AG04449 (cell line): ENCODE measurements around the gene ERICH6B.

ENCODE experiments used
- CTCF ChIA-PET: fragments of 350-600 bp; formaldehyde crosslinking; extraction: SDS; loops from one replicate; lab custom pipeline; 2021; ENCODE audit warnings: antibody characterized with exemption; lab: Yijun Ruan, JAX
- POLR2A ChIA-PET: fragments of 400-600, 350-600 bp; formaldehyde crosslinking; extraction: SDS; loops from one replicate; lab custom pipeline; 2020; ENCODE audit warnings: antibody characterized with exemption, inconsistent platforms; lab: Yijun Ruan, JAX
- DNase-seq: peaks from one replicate; pipeline ENCODE4 v3.0.0-alpha.2; 2010; ENCODE audit warnings: low read depth, low spot score
- H3K4me3 ChIP-seq: 2 replicates; pipeline ENCODE4 v1.5.1; 2011; ENCODE audit warnings: low read depth, mild to moderate bottlenecking, control low read depth, low read length
- CTCF ChIP-seq: IDR thresholded peaks from one replicate; pipeline ENCODE4 v1.5.1; 2011; ENCODE audit warnings: mild to moderate bottlenecking, moderate library complexity, low read length, control low read depth, inconsistent platforms; ENCODE audit not compliant: insufficient read depth; ENCODE audit errors: missing control alignments

The ERICH6B gene

DNA sequence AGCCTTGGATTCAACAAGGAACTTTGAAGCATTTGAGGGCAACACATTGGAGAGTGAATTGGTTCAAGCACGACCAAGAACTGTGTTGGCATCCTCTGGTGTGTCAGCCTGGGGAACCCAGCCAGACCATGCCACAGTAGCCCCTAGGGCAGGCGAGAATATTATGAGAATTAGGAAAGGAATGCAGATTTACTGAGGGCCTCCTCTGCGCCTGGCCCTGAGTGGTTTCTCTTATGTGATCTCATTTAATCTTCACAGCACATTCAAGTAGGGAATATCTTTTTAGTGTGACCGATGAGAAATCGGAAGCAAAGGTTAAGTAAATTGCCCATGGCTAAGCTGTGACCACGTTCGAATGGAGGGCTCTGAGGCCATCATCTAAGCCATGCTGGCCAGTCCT is 15.3 kb upstream of the ERICH6B start:
- H3K4me3 ChIP-seq = no peak overlapping the region
- POLR2A ChIA-PET = no interaction called here
- TF ChIP-seq CTCF = no peak
- CTCF ChIA-PET = interaction anchor here (1.6 kb wide), 1 partner anchor 8 kb away, joined by 4 read pairs; no protein-coding TSS in a partner anchor
- no peak for DNase-seq

GRCh38 chr13:45629940-45630339 is 14.4 kb upstream of the ERICH6B start:
- TF ChIP-seq CTCF = no peak
- CTCF ChIA-PET = interaction anchor here (0.8 to 1.2 kb wide), 2 partner anchors 89 to 496 kb away, joined by 3 to 4 read pairs; no protein-coding TSS in a partner anchor
- no peak overlapping the region for H3K4me3 ChIP-seq
- POLR2A ChIA-PET = no interaction called here
- DNase-seq = no peak

DNA sequence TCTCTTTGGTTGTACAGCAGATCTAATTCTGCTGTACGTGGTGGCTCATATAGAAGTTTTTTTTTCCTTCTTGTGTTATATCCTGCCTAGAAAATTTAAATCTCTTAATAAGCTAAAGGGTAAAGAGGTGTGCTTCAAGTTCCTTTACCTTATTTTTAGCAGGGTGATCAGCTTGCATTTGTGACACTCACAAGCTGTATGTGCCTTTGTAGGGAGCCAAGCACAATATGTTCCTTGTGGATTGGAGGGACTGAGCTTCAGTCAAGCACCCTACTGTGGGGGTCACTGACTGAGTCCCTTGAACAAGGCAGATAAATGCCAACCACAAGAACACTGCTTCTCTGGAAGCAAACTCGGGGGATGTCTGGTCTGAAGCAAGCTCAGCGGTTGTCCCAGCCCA is 12.6 kb upstream of the ERICH6B start:
- no peak for TF ChIP-seq CTCF
- CTCF ChIA-PET = interaction anchor here (1.1 to 3.5 kb wide), 2 partner anchors 56 to 90 kb away, joined by 3 to 17 read pairs; no protein-coding TSS in a partner anchor
- POLR2A ChIA-PET = no interaction called here
- H3K4me3 ChIP-seq = no peak overlapping the region
- no peak for DNase-seq

DNA sequence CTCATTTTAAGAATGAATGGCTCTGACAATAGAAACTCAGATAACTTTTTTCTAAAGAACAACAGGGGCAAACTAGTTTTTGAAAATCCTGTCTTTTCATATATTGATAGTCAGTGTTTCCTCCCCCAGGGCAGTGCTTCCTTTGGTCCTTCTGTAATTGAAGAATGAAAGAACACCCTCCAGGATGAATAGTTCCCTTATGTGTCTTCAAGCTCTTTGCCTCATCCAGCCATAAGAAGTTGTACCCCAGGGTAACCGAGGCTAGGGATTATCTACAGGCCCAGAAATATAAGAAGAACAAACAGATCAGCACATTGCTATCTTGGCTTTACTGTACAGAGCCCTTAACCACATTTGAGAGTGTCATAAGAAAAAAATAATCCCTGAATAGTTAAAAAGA is 12.1 kb upstream of the ERICH6B start:
- H3K4me3 ChIP-seq = no peak overlapping the region
- ChIA-PET POLR2A (no interaction called here), CTCF (interaction anchor here (3.5 kb wide), 1 partner anchor 91 kb away, joined by 17 read pairs; no protein-coding TSS in a partner anchor)
- no peak for TF ChIP-seq CTCF
- no peak for DNase-seq

DNA sequence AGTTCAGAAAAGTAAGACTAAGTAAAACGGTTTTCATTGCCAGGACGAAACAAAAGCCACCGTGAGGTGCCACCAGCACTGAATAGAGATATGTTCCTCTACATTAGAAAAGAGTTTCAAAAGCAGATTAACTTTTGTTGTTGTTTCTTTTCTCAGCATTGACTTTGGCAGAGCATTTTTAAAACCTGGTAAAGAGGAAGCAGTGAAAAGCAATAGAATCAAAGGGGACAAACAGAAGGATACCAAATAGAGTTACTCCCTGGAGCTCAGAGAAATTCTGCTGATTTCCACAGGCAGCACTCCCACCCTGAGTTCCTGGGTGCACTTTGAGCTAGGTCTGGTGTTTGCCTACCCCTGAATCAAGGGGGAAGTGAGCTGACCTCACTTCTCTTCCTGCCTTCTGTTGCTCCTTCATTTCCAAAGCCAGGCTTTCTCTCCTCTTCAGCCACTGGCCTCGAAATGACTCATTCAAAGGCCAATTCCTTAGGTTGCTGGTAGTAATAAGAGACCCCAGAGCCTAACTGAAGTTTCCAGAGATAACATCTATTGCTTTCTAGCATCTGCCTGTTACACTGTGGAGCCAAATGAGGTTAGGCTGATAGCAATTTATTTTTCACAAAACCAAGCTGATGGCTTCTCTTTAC is 11.3 kb upstream of the ERICH6B start:
- ChIA-PET POLR2A (no interaction called here), CTCF (interaction anchor here (1.5 to 3.5 kb wide), 3 partner anchors 89 to 95 kb away, joined by 4 to 17 read pairs (median 7); no protein-coding TSS in a partner anchor)
- no peak overlapping the region for H3K4me3 ChIP-seq
- TF ChIP-seq CTCF = no peak
- DNase-seq = no peak

DNA sequence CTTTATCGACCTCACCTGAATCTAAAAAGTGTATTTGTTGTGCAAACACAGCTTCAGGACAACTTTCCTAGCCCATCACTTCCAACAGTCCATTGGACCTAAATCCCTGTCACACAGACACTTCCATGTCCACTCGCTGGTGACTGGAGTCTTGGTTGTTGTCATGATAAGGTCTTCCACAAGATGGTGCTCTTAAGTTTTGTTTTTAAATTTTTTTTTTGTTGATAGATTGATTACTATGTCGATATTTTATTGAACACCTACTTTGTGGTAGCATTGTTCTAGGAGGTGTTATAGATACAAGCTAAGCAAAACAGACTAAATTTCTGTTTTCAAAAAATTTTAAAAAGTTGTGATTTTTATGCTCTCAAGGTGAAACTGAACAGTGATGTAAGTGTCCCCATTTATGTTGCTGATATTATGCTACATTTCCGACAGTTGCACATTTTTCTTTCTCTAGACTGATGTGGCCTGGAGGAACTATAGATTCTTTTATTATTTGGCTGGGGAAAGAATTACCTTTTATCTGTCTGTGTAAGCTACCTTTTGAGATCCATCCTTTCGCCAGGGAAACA is 8.1 kb upstream of the ERICH6B start:
- CTCF ChIA-PET = interaction anchor here (0.6 to 4.8 kb wide), 30 partner anchors 8 to 697 kb away, joined by 3 to 35 read pairs (median 4); partner anchors contain the start of gene CPB2
- TF ChIP-seq CTCF = peak; percentile 31
- no peak overlapping the region for H3K4me3 ChIP-seq
- POLR2A ChIA-PET = no interaction called here
- no peak for DNase-seq
